Effector memory CD4-positive, alpha-beta T cell (primary cell): Measurements from ENCODE around the gene DMRT1.

ENCODE experiments used
- DNase-seq, 3 donors: peaks; one replicate each; pipeline ENCODE4 v3.0.0-alpha.2; 2020
- H3K27ac ChIP-seq: 2 replicates; pipeline ENCODE4 v1.7.0; 2013; ENCODE audit warnings: mild to moderate bottlenecking, low read length, moderate library complexity; ENCODE audit not compliant: insufficient read depth, poor library complexity, severe bottlenecking
- H3K27me3 ChIP-seq: replicated peaks from 2 replicates; pipeline ENCODE4 v1.7.0; 2013; ENCODE audit warnings: mild to moderate bottlenecking, low read length; ENCODE audit not compliant: insufficient read depth, control insufficient read depth, poor library complexity, severe bottlenecking
- H3K36me3 ChIP-seq: 2 replicates; pipeline ENCODE4 v1.7.0; 2013; ENCODE audit warnings: mild to moderate bottlenecking, low read length, moderate library complexity; ENCODE audit not compliant: control insufficient read depth, insufficient read depth
- H3K4me1 ChIP-seq: 2 replicates; pipeline ENCODE4 v1.7.0; 2013; ENCODE audit warnings: low read length, mild to moderate bottlenecking; ENCODE audit not compliant: control insufficient read depth, insufficient read depth, poor library complexity, severe bottlenecking
- H3K4me3 ChIP-seq: 2 replicates; pipeline ENCODE4 v1.7.0; 2013; ENCODE audit warnings: low read length, low read depth, mild to moderate bottlenecking; ENCODE audit not compliant: insufficient read depth, poor library complexity, severe bottlenecking
- H3K9me3 ChIP-seq: 2 replicates; pipeline ENCODE4 v1.7.0; 2013; ENCODE audit warnings: mild to moderate bottlenecking, low read length, moderate library complexity; ENCODE audit not compliant: control insufficient read depth

DMRT1 gene

GRCh38 chr9:1014225-1014624 lies 172.7 kb downstream of the DMRT1 start:
- H3K27ac ChIP-seq = no peak overlapping the region
- DNase-seq = no peak
- H3K36me3 ChIP-seq = no peaks in the 10 kb centered on the region
- no peaks in the 10 kb centered on the region for H3K27me3 ChIP-seq
- H3K9me3 ChIP-seq = no peaks in the 10 kb centered on the region
- no peak overlapping the region for H3K4me3 ChIP-seq
- no peaks in the 10 kb centered on the region for H3K4me1 ChIP-seq

GRCh38 chr9:1014640-1015039 lies 173.1 kb downstream of the DMRT1 start:
- H3K9me3 ChIP-seq = no peaks in the 10 kb centered on the region
- no peaks in the 10 kb centered on the region for H3K36me3 ChIP-seq
- no peak for DNase-seq
- H3K4me1 ChIP-seq = no peaks in the 10 kb centered on the region
- H3K27ac ChIP-seq = no peak overlapping the region
- no peaks in the 10 kb centered on the region for H3K27me3 ChIP-seq
- no peak overlapping the region for H3K4me3 ChIP-seq

- Histone ChIP-seq H3K27ac (no peak overlapping the region), H3K27me3 (no peaks in the 10 kb centered on the region), H3K36me3 (no peaks in the 10 kb centered on the region), H3K4me1 (no peaks in the 10 kb centered on the region), H3K9me3 (no peaks in the 10 kb centered on the region), H3K4me3 (no peak overlapping the region)
- no peak for DNase-seq
Measured at GRCh38 chr9:1018121-1018520, 176.6 kb downstream of the DMRT1 start.
